ENCODE results near the gene ALOX5AP. TPM values are rescaled to one million over a fixed set of nuclear protein-coding genes. Genes with fewer than 3 reads are reported as not detected.

ALOX5AP gene
- total RNA-seq, 3 donors from 2014 or later: 5.1 to 13.8 (median 11.8) TPM

GRCh38 chr13:30763786-30764413, 28.6 kb downstream of the ALOX5AP start:
- DNase-seq: no peak
- Histone ChIP-seq H3K36me3 (ENCODE audit: low read depth) (no peaks in the 10 kb centered on the region), H3K9me3 (no peaks in the 10 kb centered on the region), H3K4me1 (ENCODE audit: low read depth) (peaks cover 14% of the 10 kb centered on the region), H3K4me3 (no peak overlapping the region)
- no peak for ATAC-seq
- intact Hi-C loops (cut with DNase I, micrococcal nuclease): no loop called here
- TF ChIP-seq, protein P1, sequence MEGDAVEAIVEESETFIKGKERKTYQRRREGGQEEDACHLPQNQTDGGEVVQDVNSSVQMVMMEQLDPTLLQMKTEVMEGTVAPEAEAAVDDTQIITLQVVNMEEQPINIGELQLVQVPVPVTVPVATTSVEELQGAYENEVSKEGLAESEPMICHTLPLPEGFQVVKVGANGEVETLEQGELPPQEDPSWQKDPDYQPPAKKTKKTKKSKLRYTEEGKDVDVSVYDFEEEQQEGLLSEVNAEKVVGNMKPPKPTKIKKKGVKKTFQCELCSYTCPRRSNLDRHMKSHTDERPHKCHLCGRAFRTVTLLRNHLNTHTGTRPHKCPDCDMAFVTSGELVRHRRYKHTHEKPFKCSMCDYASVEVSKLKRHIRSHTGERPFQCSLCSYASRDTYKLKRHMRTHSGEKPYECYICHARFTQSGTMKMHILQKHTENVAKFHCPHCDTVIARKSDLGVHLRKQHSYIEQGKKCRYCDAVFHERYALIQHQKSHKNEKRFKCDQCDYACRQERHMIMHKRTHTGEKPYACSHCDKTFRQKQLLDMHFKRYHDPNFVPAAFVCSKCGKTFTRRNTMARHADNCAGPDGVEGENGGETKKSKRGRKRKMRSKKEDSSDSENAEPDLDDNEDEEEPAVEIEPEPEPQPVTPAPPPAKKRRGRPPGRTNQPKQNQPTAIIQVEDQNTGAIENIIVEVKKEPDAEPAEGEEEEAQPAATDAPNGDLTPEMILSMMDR (IDR thresholded peaks at IDR 0.05): no peak

DNA sequence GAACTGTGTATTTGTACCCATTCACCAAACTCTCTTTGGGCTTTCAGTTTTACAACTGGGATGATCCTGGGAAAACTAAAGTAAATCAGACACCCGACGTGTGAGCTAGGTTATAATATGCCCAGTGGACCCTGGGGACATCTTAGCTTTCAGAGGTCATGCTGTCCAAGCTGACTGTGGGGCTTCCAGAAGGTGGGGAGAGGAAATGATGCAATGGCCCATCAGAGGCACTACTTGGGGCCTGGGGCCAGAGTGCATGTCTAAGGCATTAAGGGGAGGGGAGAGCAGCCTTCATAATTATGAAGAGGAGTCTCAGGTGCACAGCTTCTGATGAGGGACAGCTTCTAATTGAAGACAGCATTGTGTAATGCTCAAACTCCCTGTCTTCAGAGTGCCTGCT, 30.9 kb downstream of the ALOX5AP start:
- intact Hi-C loops (cut with DNase I, micrococcal nuclease): no loop called here
- DNase-seq (no peak), ATAC-seq (no peak)
- Histone ChIP-seq H3K36me3 (ENCODE audit: low read depth) (no peaks in the 10 kb centered on the region), H3K4me3 (no peak overlapping the region), H3K4me1 (ENCODE audit: low read depth) (peaks cover 14% of the 10 kb centered on the region), H3K9me3 (no peaks in the 10 kb centered on the region)
- TF ChIP-seq, protein P1 (IDR thresholded peaks at IDR 0.05): no peak

DNA sequence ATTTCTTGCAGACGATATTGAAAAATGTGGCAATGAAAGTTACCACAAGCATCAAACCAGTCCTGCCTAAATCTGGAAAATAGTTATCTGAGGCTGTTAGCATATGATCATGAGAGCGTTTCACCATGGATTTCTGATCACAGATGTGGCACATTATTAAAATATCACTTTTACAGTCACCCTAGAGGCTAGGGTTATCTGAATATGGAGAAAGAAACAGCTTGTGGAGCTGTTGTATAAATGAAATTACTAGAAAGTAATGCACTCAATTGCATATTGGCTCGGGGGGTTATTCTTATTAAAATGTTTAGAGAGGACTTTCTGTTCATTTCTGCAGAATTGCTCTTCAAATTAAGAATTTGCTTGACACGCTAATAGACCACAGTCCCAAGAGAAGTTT, 35.6 kb downstream of the ALOX5AP start:
- peaks cover 14% of the 10 kb centered on the region for H3K4me1 ChIP-seq (ENCODE audit: low read depth)
- TF ChIP-seq, protein P1 (IDR thresholded peaks at IDR 0.05): no peak
- no peak overlapping the region for H3K4me3 ChIP-seq
- DNase-seq (no peak), ATAC-seq (no peak)
- no peaks in the 10 kb centered on the region for H3K9me3 ChIP-seq
- no peaks in the 10 kb centered on the region for H3K36me3 ChIP-seq (ENCODE audit: low read depth)
- intact Hi-C loops (cut with DNase I, micrococcal nuclease): no loop called here

- ATAC-seq (no peak), DNase-seq (no peak)
- TF ChIP-seq, protein P1 (IDR thresholded peaks at IDR 0.05): no peak
- Histone ChIP-seq H3K4me3 (no peak overlapping the region), H3K9me3 (no peaks in the 10 kb centered on the region), H3K4me1 (ENCODE audit: low read depth) (no peaks in the 10 kb centered on the region), H3K36me3 (ENCODE audit: low read depth) (no peaks in the 10 kb centered on the region)
- intact Hi-C loops (cut with DNase I, micrococcal nuclease): no loop called here
Measured at GRCh38 chr13:30773561-30773960, 38.2 kb downstream of the ALOX5AP start.

DNA sequence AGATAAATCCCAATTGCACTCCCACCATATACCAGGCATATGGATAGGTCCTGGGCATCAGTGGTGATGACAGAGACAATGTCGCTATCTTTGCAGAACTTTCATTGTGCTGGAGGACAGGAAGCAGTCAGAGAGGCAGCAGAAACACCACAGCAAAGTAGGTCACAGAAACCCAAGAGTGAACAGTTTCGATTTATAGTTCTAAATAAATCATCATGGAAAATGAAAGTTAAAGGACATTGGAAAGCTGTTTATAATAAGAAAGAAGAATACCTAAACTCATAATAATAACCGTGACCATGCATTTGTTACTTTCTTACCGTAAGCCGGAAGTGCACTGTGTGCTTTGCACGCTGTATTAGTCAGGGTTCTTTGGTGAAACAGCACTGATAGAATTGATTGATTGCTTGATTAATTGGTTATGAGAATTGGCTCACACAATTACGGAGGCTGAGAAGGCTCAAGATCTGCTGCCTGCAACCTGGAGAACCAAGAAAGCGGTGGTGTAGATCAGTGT, 38.9 kb downstream of the ALOX5AP start:
- Histone ChIP-seq H3K4me3 (no peak overlapping the region), H3K36me3 (ENCODE audit: low read depth) (no peaks in the 10 kb centered on the region), H3K4me1 (ENCODE audit: low read depth) (no peaks in the 10 kb centered on the region), H3K9me3 (no peaks in the 10 kb centered on the region)
- intact Hi-C loops (cut with DNase I, micrococcal nuclease): no loop called here
- TF ChIP-seq, protein P1 (IDR thresholded peaks at IDR 0.05): no peak
- ATAC-seq (peak; percentile 43), DNase-seq (no peak)
